Activated CD4-positive, alpha-beta T cell treated with anti-CD3 and anti-CD28 coated beads, Interleukin-10, Interleukin-2, amounts not matched to agents 100 ng/mL and 50 ng/mL, durations not matched to agents 16 hours and 8 hours (primary cell): ENCODE measurements around the gene VSTM4.

Source experiments
- DNase-seq: peaks from one replicate; pipeline ENCODE4 v3.0.0-alpha.2; 2020

The VSTM4 gene

GRCh38 chr10:49090696-49091380 lies 24.5 kb downstream of the VSTM4 start:
- DNase-seq = no peak

- no peak for DNase-seq
Observed at GRCh38 chr10:49090189-49090575, 25.1 kb downstream of the VSTM4 start.

GRCh38 chr10:49089557-49090188 lies 25.6 kb downstream of the VSTM4 start:
- no peak for DNase-seq

- DNase-seq = no peak
Observed at GRCh38 chr10:49089152-49089551, 26.2 kb downstream of the VSTM4 start.

- DNase-seq = no peak
Observed at GRCh38 chr10:49086889-49087288, 28.4 kb downstream of the VSTM4 start.

GRCh38 chr10:49083261-49083660 lies 32.1 kb downstream of the VSTM4 start:
- no peak for DNase-seq

- DNase-seq = no peak
Observed at GRCh38 chr10:49082766-49083165, 32.6 kb downstream of the VSTM4 start.

- no peak for DNase-seq
Observed at GRCh38 chr10:49081547-49082275, 33.6 kb downstream of the VSTM4 start.

GRCh38 chr10:49080965-49081364 lies 34.4 kb downstream of the VSTM4 start:
- DNase-seq = no peak

GRCh38 chr10:49080071-49080470 lies 35.3 kb downstream of the VSTM4 start:
- DNase-seq = peak; percentile 65

- no peak for DNase-seq
Observed at GRCh38 chr10:49079499-49079898, 35.8 kb downstream of the VSTM4 start.

- no peak for DNase-seq
Observed at GRCh38 chr10:49079072-49079471, 36.2 kb downstream of the VSTM4 start.

- DNase-seq = peak; percentile 56
Observed at GRCh38 chr10:49078433-49078832, 36.9 kb downstream of the VSTM4 start.

- DNase-seq = peak; percentile 64
Observed at GRCh38 chr10:49076741-49077521, 38.4 kb downstream of the VSTM4 start.

GRCh38 chr10:49076319-49076718 lies 39.0 kb downstream of the VSTM4 start:
- no peak for DNase-seq

- no peak for DNase-seq
Observed at GRCh38 chr10:49075743-49076142, 39.6 kb downstream of the VSTM4 start.

GRCh38 chr10:49074836-49075682 lies 40.3 kb downstream of the VSTM4 start:
- no peak for DNase-seq

- DNase-seq = no peak
Observed at GRCh38 chr10:49072166-49072885, 43.0 kb downstream of the VSTM4 start.

- no peak for DNase-seq
Observed at GRCh38 chr10:49071160-49071761, 44.1 kb downstream of the VSTM4 start.

GRCh38 chr10:49070701-49071100 lies 44.6 kb downstream of the VSTM4 start:
- DNase-seq = no peak

GRCh38 chr10:49068672-49069217 lies 46.6 kb downstream of the VSTM4 start:
- DNase-seq = no peak
